GM19240 (cell line): Measurements from ENCODE around the gene ASXL1.
"Not testable (repeated sequence)": the region's sequence is repeated elsewhere in the genome, so short reads cannot be mapped to it uniquely, and the experiment has no call there.

Experiments used
- DNase-seq: peaks from one replicate; pipeline ENCODE4 v3.0.0; 2011; ENCODE audit warnings: low spot score; ENCODE audit not compliant: insufficient read length

The ASXL1 gene

GRCh38 chr20:32464401-32465091 is 106.4 kb downstream of the ASXL1 start:
- no peak for DNase-seq

DNA sequence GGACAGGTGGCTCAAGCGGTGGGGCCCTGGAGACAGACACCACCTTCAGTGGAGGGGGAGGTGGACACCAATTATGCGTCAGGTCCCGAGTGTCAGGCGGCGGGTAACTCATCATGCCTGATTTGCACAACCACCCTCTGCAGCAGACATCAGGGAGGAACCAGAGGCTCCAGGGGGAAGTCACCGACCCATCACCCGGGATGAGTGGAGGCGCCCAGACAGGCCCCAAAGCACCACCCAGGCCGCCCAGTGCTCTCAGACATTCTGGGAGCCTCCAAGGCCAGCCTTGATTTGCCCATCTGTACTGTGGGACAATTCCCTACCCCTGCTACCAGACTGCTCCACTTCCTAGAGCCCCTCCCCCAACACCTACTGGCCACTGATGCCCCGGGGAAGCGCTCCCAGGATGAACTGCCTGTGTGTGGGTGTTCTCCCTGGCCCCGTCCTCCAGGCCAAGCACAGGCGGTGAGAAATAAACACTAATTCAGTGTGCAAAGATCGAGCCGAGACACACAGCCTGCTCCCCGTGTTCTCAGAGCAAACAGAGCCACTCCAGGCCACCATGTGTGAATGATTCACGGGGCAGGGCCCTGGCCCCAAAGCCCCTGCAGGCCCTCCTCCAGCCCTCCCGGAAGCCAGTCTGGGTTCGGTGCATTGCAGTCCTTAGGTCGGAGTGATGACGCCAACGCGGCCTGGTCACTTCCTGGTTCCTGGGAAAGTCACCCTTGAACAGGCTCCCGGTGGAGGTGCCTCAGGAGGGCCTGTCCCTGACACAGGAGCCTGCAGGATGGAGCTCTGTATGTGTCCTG is 107.2 kb downstream of the ASXL1 start:
- no peak for DNase-seq

DNA sequence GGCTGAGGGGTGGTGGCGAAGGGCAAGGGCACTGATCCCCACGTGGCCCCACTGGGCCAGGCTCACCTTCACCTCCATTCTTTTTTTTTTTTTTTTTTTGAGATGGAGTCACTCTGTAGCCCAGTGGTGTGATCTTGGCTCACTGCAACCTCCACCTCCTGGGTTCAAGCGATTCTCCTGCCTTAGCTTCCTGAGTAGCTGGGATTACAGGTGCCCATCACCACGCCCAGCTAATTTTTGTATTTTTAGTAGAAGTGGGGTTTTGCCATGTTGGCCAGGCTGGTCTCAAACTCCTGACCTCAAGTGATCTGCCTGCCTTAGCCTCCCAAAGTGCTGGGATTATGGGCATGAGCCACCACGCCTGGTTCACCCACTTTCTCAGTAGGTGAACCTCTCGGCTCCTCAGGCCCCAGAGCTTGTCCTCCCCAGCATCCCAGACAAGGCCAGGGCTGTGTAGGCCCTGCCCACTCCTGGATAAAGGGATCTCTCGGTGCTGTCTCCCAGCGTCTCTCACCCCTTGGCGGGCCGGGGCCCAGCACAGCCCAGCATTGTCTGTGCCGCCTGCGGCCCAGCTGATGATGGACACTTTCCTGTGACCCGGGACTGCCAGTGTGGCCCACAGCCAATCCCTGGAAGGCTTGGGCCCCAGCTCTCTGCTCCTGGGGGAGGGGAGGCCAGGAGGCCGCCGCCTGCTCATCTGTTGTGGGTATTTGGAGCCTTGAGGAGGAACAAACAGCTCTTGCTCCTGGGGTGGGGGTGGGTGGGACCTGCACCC is 108.0 kb downstream of the ASXL1 start:
- DNase-seq: not testable (repeated sequence)

GRCh38 chr20:32466739-32467505 is 108.8 kb downstream of the ASXL1 start:
- DNase-seq: no peak

DNA sequence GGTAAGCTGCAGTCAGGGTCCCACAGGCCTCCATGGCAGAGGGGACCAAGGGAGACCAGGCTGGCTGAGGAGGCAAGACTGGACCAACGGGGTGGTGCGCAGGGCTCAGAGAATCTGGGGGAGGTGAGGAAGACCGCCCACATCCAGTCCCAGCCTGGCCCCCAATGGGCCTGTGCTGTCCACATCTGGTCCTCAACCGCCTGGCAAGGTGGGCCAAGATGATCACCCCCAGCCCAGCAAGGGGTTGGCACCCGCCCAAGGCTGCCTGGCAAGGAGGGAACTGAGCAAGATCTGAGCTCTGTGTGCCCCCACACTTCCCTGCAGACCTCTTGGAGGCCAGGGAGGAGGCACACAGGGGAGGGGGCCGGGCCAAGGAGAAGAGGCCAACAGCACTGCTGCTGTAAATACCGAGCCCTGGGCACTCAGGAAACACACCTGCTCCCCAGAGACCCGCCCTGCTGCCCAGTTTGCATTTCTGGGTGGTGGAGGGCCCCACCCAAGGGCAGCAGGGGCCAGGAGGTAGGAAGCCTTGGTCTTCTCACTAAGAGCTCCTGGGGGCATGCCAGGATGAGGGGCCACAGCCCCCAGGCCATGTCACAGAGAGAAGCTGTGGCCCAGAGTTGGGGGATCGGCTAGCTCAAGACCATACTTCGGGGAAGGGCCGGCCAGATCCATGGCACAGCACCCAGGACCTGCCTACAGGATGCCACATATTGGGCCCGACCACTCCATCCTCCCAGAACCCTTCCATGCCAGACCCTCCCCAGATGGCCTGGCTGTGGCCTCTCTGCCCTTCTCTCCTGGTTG is 109.6 kb downstream of the ASXL1 start:
- DNase-seq: no peak

DNA sequence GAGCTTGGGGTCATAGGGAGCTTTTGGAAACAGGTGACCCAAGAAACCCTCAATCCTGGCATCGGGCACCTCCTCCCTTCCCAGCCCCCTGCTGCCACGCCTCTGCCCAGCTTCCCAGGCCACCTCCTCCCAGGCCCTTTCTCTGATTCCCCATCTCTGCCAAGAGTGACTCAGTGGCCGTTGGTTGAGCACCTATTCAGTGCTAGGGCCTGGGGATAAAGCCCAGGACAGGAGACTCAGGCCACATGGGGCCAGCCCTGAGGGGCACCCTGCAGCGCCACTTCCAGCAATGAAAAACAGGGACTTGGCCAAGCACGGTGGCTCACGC is 110.1 kb downstream of the ASXL1 start:
- no peak for DNase-seq

- DNase-seq: no peak
Observed at GRCh38 chr20:32468860-32469259, 110.7 kb downstream of the ASXL1 start.

GRCh38 chr20:32470025-32470861 is 112.1 kb downstream of the ASXL1 start:
- peak; percentile 52 for DNase-seq

GRCh38 chr20:32470940-32471339 is 112.8 kb downstream of the ASXL1 start:
- DNase-seq: no peak

GRCh38 chr20:32472581-32473207 is 114.6 kb downstream of the ASXL1 start:
- DNase-seq: no peak

DNA sequence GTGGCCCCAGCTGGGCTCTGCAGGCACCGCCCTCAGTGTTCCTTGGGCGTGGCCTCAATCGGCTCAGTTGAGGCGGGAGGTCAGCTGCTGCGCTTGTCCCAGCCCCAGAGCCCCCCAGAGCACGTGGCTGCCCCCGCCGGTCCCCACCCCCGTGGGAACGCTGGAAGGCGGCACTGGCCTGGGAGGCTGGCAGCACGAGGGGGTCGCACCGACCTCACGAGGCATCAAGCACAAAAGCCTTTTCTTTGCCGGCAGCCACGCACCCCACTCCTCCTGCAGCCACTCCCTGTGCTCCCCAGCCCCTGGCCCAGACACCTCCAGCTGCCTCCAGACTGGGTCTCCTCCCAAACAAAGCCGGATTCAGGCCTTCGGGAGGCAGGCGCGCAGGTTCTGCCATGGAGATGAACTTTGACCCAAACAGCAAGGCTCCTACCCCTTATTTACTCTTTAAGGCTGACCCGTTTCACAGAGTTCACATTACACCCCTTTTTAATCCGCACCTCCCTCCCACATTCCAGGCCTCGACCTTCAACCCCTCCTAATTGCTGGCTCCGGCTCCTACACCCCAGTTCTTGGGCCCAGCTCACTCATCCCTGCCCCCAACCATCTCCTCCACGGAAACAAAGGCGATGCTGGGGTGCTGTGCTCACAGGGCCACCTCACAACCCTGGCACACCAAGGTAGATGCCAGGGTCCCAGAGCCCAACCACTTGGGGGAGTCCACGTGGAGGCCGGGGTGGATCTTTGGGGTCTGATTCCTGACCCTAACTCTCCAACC is 115.3 kb downstream of the ASXL1 start:
- DNase-seq: no peak

DNA sequence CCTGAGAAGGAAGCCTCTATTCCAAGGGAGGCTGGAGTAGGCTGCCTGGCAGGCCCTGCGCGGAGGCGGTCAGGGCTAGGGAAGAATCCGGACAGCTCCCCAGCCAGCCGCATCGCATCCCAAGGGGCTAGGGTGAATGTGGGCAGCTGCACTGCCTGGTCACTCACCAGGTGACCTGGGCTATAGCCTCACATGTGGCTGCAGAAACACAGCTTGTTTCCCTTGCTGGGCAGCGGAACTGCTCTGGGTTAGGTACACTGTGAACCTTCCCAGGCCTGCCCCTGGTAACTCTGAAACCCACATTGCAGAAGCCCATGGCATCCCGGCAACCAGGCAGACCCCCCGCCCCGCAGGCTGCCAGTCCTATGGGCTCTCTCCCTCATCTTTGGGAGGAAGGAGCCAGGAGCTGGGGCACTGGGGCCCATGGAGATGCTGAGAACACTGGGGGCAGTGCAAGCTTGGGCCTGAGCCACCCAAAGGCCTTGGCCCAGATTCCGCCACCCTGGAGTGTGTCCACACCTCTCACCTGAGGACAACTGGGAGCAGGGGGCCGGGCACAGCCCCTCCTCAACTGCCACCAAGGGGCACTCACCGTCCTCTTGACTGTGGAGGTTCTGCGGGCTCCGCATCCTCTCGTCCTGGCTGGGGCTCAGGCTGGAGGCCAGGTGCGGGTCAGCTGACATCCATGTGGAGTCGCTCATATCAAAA is 116.0 kb downstream of the ASXL1 start:
- DNase-seq: no peak

DNA sequence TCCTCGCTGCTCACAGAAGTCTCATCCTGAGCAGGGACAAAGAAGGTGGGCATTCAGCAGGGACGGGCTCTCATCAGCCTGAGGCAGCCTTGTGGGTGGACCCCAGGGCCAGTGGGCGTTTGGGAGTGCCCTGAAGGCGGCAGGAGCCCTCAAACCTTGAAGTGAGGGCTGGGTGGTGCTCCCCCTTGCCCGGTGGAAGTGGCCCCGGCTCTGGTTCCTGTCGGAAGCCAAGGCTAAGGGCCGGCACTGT is 116.5 kb downstream of the ASXL1 start:
- no peak for DNase-seq

- peak; percentile 48 for DNase-seq
Observed at GRCh38 chr20:32474967-32475811, 117.1 kb downstream of the ASXL1 start.

DNA sequence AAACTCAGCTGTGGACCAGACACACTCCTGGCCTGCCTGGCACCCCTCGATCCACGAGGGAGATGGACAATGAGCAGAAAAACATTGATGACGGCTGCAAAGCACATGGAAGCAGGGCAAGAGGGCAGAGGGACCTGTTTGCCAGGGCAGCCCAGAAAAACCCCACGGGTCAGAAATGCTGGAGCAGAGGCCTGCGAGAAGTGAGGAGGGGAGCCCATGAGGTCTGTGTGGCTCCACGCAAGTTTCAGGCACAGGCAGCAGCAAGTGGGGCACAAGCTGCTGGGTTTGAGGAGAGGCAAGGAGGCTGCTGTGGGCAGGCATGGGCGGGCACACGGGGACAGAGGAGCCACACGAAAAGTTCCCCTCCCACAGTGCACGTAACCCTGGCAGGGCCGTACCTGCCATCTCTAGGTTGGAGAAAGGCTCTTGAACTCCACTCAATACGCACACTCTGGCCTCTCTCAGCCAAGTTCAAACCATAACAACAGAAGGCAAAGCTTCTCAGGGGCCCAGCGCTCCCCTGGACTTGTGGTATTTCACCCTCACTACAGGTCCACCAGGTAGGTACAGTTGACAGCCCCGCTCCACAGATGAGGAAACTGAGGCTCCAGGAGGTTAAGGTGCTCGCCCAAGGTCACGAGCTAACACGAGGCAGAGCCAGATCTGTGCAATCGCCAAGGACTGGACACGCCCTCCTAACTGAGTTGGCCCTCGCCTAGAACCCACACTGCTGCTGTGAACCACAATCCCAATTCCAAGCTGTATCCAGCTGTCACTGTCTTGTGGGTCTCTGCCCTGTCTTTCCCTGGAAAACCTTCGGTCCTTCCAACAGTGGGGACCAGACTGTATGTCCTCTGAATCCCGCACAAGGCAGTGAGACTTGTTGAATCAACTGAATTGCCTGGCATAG is 118.8 kb downstream of the ASXL1 start:
- no peak for DNase-seq
